Endothelial cell of umbilical vein (primary cell): ENCODE measurements around the gene GBF1. TPM values are rescaled to one million over a fixed set of nuclear protein-coding genes. Genes with fewer than 3 reads are reported as not detected.

Experiments
- BruUV-seq: library from RNA; stranded (reverse); fragments of 400-500 nt; replicated peaks from 2 replicates; lab custom pipeline; 2021; lab: Mats Ljungman, UMichigan
- CTCF ChIA-PET: fragments of 300-600, 350-600 bp; sonication (Branson Sonifier 250); formaldehyde crosslinking; loops from one replicate; lab custom pipeline; 2021; ENCODE audit warnings: antibody characterized with exemption, inconsistent platforms; lab: Charles Lee
- POLR2A ChIA-PET: fragments of 300-600, 350-600 bp; sonication (Branson Sonifier 250); formaldehyde crosslinking; loops from one replicate; lab custom pipeline; 2021; ENCODE audit warnings: antibody characterized with exemption, inconsistent platforms; lab: Charles Lee
- DNase-seq: peaks from one replicate; pipeline ENCODE4 v3.0.0-alpha.2; 2011; ENCODE audit warnings: low read depth, low spot score
- FAIRE-seq: peaks from 2 replicates; lab custom pipeline; 2011; peaks lifted over from hg19 to GRCh38; lab: Jason Lieb, UNC
- H2AFZ ChIP-seq: 2 replicates; pipeline ENCODE4 v1.6.0; 2012; ENCODE audit warnings: low read depth, low read length, control low read depth, inconsistent platforms
- H3K27ac ChIP-seq: 2 replicates; pipeline ENCODE4 v1.5.1; 2011; ENCODE audit warnings: low read depth, mild to moderate bottlenecking, control low read depth, low read length, moderate library complexity; ENCODE audit not compliant: insufficient read depth
- H3K27me3 ChIP-seq, 2 experiments: 2 replicates each; pipeline versions ENCODE4 v1.6.0 to v1.6.1; 2011; ENCODE audit warnings: low read length in 2 of 2, mixed read lengths in 1 of 2; ENCODE audit not compliant: control insufficient read depth in 2 of 2, insufficient read depth in 2 of 2
- H3K36me3 ChIP-seq, 2 experiments: 2 replicates in 1 of 2; 3 replicates in 1 of 2; pipeline ENCODE4 v1.5.1; 2011; ENCODE audit warnings: low read length in 2 of 2, mild to moderate bottlenecking in 1 of 2, moderate library complexity in 1 of 2; ENCODE audit not compliant: control insufficient read depth in 2 of 2, insufficient read depth in 2 of 2; ENCODE audit errors: extremely low read depth in 1 of 2
- H3K4me1 ChIP-seq: 3 replicates; pipeline ENCODE4 v1.5.1; 2011; ENCODE audit warnings: mild to moderate bottlenecking, low read length; ENCODE audit not compliant: control insufficient read depth, insufficient read depth; ENCODE audit errors: extremely low read depth
- H3K4me2 ChIP-seq: 2 replicates; pipeline ENCODE4 v1.6.1; 2011; ENCODE audit warnings: low read length, control low read depth, mixed read lengths; ENCODE audit not compliant: insufficient read depth
- H3K4me3 ChIP-seq, 3 experiments: fragments of 200-600 bp in 1 of 3; sonication (generic), shearing (Covaris generic) in 1 of 3; replicated peaks in 1 of 3; 2 replicates each; pipeline ENCODE4 v1.5.1; 2011 to 2016; ENCODE audit warnings: control low read depth in 3 of 3, low read length in 3 of 3, mild to moderate bottlenecking in 2 of 3, inconsistent platforms in 1 of 3, low read depth in 1 of 3, moderate library complexity in 1 of 3; ENCODE audit not compliant: insufficient read depth in 1 of 3
- H3K79me2 ChIP-seq: 2 replicates; pipeline ENCODE4 v1.6.0; 2012; ENCODE audit warnings: low read length, inconsistent platforms; ENCODE audit not compliant: control insufficient read depth, insufficient read depth
- H3K9ac ChIP-seq: replicated peaks from 2 replicates; pipeline ENCODE3; 2011; ENCODE audit warnings: low read length, control low read depth; ENCODE audit not compliant: insufficient read depth; ENCODE audit errors: extremely low read depth
- H3K9me1 ChIP-seq: replicated peaks from 3 replicates; pipeline ENCODE4 v1.6.0; 2011; ENCODE audit warnings: mild to moderate bottlenecking, low read length; ENCODE audit not compliant: control insufficient read depth, insufficient read depth; ENCODE audit errors: extremely low read depth
- H3K9me3 ChIP-seq: replicated peaks from 2 replicates; pipeline ENCODE4 v1.5.1; 2012; ENCODE audit warnings: low read length, inconsistent platforms; ENCODE audit not compliant: control insufficient read depth, insufficient read depth
- H4K20me1 ChIP-seq: replicated peaks from 2 replicates; pipeline ENCODE3; 2011; ENCODE audit warnings: mild to moderate bottlenecking, low read length; ENCODE audit not compliant: control insufficient read depth, insufficient read depth; ENCODE audit errors: extremely low read depth
- CTCF ChIP-seq, 2 donors: IDR thresholded peaks; 1 replicate in 1 of 2; 2 replicates in 1 of 2; pipeline ENCODE4 v1.5.1; 2011; ENCODE audit warnings: low read length in 2 of 2, mild to moderate bottlenecking in 2 of 2, moderate library complexity in 2 of 2, control low read depth in 1 of 2, inconsistent platforms in 1 of 2, low read depth in 1 of 2; ENCODE audit not compliant: insufficient read depth in 1 of 2; ENCODE audit errors: extremely low read depth in 1 of 2
- EZH2 ChIP-seq: IDR thresholded peaks from 2 replicates; pipeline ENCODE4 v1.6.1; 2012; ENCODE audit warnings: borderline replicate concordance, low read depth, mild to moderate bottlenecking, moderate library complexity, low read length, inconsistent platforms; ENCODE audit not compliant: severe bottlenecking
- FOS ChIP-seq: IDR thresholded peaks from 2 replicates; pipeline ENCODE4 v1.6.1; 2011; ENCODE audit warnings: mild to moderate bottlenecking, low read length, moderate library complexity, borderline replicate concordance; ENCODE audit not compliant: insufficient read depth
- GATA2 ChIP-seq: IDR thresholded peaks from 2 replicates; pipeline ENCODE4 v1.7.0; 2011; ENCODE audit warnings: low read depth, mild to moderate bottlenecking, moderate library complexity, mixed read lengths, low read length; ENCODE audit not compliant: insufficient read length, insufficient read depth
- JUN ChIP-seq: IDR thresholded peaks from 2 replicates; pipeline ENCODE4 v1.6.1; 2011; ENCODE audit warnings: borderline replicate concordance, low read depth; ENCODE audit not compliant: insufficient read length, insufficient read depth
- MYC ChIP-seq: IDR thresholded peaks from one replicate; pipeline ENCODE4 v1.6.1; 2011; ENCODE audit warnings: mild to moderate bottlenecking, low read depth, low read length
- POLR2A ChIP-seq: IDR thresholded peaks from 2 replicates; pipeline ENCODE4 v1.6.1; 2012; ENCODE audit warnings: low read depth, mild to moderate bottlenecking, control low read depth, low read length
- POLR2AphosphoS5 ChIP-seq: IDR thresholded peaks from 2 replicates; pipeline ENCODE4 v1.6.1; 2012; ENCODE audit warnings: low read depth, mild to moderate bottlenecking, control low read depth, low read length, moderate library complexity; ENCODE audit not compliant: insufficient read depth
- dilution Hi-C: fragments of 300-500 bp; cut with MboI; formaldehyde crosslinking; loops from one replicate; pipeline ENCODE4 v1.15.0; 2019; ENCODE audit warnings: low sequenced_read_pairs; ENCODE audit not compliant: extremely low pct_ligation_motif_present
- intact Hi-C: fragments of 100-400 bp; cut with micrococcal nuclease; formaldehyde crosslinking; loops from one replicate; pipeline ENCODE4 v1.10.0; 2022
- polyA plus RNA-seq, 4 experiments: library from polyadenylated mRNA; depleted of rRNA in 3 of 4; stranded (reverse) in 3 of 4; unstranded in 1 of 4; fragments of >200 nt; gene quantifications; 2 replicates each; pipeline versions ENCODE4 v1.2.1 to v1.2.3, GENCODE V29; 2011 to 2012; ENCODE audit warnings: missing spikeins in 1 of 4
- total RNA-seq: library from RNA; stranded (reverse); gene quantifications from 2 replicates; pipeline ENCODE4 v1.2.3, GENCODE V29; 2021
- TF ChIP-seq, protein P1 (sequence below): IDR thresholded peaks from 2 replicates; pipeline ENCODE4 v1.6.1; 2011; ENCODE audit not compliant: insufficient read depth, insufficient read length

Gene GBF1
- total and polyA plus RNA-seq, 2 donors (not counting 3 experiments of a cell fraction or from before 2014, with no cell fraction given), result 26.0 to 49.7 TPM

- no peak for TF ChIP-seq EZH2
- TF ChIP-seq MYC, result no peak
- no peak for TF ChIP-seq GATA2
- TF ChIP-seq JUN, result no peak
- TF ChIP-seq POLR2A, result no peak
- TF ChIP-seq POLR2AphosphoS5, result no peak
- TF ChIP-seq, protein P1, sequence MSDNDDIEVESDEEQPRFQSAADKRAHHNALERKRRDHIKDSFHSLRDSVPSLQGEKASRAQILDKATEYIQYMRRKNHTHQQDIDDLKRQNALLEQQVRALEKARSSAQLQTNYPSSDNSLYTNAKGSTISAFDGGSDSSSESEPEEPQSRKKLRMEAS, result no peak
- TF ChIP-seq FOS, result no peak
- TF ChIP-seq CTCF (IDR thresholded peaks at IDR 0.05; ENCODE audit: extremely low read depth in 1 of 2, insufficient read depth in 1 of 2, low read depth in 1 of 2, low read length in 2 of 2), result no peak
- peaks cover 11 to 39% of the 10 kb centered on the region in 2 experiments for H3K36me3 ChIP-seq
- DNase-seq, result no peak
- no peaks in the 10 kb centered on the region for H3K27me3 ChIP-seq
- H3K4me1 ChIP-seq, result no peaks in the 10 kb centered on the region
- no peak overlapping the region for H2AFZ ChIP-seq
- BruUV-seq, result no TSS peak
- no peak overlapping the region for H3K4me3 ChIP-seq
- FAIRE-seq, result no peak
- H4K20me1 ChIP-seq, result no peaks in the 10 kb centered on the region
- H3K27ac ChIP-seq, result no peak overlapping the region
- no peaks in the 10 kb centered on the region for H3K9me3 ChIP-seq
- no peak overlapping the region for H3K4me2 ChIP-seq
- CTCF ChIA-PET, result no interaction called here
- no peaks in the 10 kb centered on the region for H3K9me1 ChIP-seq
- intact Hi-C loops (no loop called here), dilution Hi-C loops (no loop called here)
- H3K79me2 ChIP-seq, result no peaks in the 10 kb centered on the region
- POLR2A ChIA-PET, result no interaction called here
- no peak overlapping the region for H3K9ac ChIP-seq
These were observed 131.6 kb downstream of the GBF1 start for GRCh38 chr10:102376901-102377300.
